ENCODE data around the gene LCN10.

The LCN10 gene

DNA sequence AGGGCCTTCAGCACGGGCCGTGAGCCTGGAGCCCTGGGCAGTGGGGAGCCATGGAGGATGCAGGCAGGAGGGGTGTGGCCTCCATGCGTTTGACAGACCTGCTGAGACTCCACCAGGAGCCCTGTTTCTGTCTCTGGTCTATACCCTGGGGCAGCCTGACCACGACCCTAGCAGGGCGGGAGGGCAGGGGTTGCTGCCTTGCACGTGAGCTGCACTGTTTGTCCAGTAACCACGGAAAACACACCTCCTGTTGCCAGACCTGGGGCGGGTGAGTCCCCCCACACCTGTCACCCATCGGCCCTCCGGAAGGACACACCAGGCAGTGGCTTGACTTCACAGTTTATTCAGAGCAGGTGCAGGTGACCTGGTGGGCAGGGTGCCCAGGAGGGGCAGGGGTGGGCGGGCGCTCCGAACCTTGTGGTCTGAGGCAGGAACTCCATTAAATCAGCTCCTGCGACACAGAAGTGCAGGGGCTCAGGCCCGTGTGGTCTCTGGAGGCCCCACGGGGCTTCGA is 11.4 kb upstream of the LCN10 start:
- no peak for DNase-seq

DNA sequence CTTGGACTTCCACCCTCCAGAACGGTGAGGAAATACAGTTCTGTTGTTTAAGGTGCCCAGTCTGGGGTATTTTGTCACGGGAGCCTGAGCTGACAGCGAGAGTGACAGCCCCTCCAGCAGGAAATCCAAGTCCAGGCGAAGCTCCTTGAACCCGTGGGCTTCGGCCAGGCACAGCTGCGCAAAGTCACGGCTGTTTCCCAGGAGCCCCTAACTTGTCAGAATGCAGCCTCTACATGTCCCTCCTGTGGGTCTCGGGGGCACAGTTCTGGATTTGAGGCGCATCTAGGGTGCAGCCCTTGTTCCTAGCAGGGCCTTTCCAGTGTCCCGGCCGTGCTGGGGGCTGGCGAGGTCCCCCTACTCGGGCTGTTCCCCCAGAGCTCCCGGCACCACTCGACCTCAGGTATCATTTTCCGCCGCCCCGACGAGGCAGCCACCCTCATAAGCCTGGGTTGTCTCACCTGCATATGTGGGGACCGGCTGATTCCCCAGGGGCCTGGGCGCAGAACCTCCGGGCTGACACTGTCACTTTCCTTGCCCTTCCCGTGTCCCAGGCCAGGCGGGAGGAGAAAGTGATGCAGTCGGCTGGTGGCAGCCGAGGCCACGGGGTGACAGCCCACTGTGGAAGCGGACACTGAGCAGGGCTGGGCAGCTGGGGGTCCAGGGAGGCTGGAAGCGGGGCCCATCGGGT is 10.8 kb upstream of the LCN10 start:
- no peak for DNase-seq

GRCh38 chr9:136751814-136752213 is 9.1 kb upstream of the LCN10 start:
- no peak for DNase-seq

DNA sequence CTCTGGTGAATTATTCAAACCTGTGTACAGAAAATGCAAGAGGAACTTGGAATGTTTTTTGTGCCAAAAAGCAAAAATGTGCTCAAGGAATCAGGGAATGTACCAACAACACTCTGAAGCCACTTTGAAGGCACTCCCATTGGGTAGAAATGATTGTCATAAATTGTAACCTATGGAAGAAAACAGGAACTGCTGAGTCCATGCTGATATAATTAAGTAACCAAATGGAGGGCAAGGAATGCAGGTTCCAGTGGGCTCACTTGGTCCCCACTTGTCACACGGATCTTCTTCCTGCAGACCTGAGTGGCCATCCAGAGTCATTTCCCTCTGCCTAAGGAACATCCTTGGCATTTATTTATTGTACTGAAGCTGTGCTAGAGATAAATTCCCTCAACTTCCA is 8.5 kb upstream of the LCN10 start:
- no peak for DNase-seq

DNA sequence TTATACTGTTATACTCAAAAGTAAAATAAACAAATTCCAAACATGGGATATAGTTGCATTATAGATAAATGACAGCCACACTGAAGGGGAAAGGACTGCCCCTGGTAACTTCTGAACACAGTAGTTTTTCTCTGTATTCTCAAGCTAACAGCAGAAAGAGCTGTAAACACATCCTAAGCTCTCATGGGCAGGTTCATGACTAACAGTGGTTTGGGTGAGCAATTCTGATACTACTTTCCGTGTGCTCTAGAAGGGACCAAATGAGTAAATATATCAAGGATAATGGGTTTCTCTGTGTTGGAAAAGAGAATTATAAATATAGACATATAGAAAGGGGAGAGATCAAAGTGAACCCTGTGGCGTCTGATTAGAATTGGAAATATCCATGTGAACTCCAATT is 7.8 kb upstream of the LCN10 start:
- no peak for DNase-seq

- no peak for DNase-seq
Observed at GRCh38 chr9:136748666-136749611, 6.2 kb upstream of the LCN10 start.

DNA sequence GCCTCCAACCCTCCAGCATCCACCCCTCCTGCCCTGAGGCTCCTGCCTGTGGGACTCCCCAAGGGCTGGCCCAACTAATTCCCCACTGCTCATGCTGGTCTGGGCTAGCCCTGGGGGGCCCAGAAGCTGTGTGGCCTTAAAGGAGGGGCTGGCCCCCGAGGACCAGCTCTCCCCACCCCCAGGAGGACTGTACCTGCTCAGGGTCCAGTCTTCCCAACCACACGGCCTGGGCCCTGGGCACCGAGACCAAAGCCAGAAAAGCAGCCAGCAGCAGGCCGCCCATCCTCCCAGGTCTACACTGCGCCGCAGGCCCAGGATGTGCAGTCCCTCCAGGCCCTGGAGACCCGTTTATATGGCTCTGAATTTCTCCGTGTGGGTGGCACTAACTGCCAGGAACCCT is 5.5 kb upstream of the LCN10 start, which contains the start of gene LCN6:
Gene LCN6 (minus strand): TSS at position 325 of the 400 bp plus-strand sequence. CDS start 42 bp downstream, at position 283.
- DNase-seq = no peak

- DNase-seq = no peak
Observed at GRCh38 chr9:136747161-136748060, 4.7 kb upstream of the LCN10 start.

- no peak for DNase-seq
Observed at GRCh38 chr9:136746621-136747020, 3.9 kb upstream of the LCN10 start.

- no peak for DNase-seq
Observed at GRCh38 chr9:136746155-136746490, 3.4 kb upstream of the LCN10 start.

- DNase-seq = no peak
Observed at GRCh38 chr9:136745389-136746154, 2.8 kb upstream of the LCN10 start.

DNA sequence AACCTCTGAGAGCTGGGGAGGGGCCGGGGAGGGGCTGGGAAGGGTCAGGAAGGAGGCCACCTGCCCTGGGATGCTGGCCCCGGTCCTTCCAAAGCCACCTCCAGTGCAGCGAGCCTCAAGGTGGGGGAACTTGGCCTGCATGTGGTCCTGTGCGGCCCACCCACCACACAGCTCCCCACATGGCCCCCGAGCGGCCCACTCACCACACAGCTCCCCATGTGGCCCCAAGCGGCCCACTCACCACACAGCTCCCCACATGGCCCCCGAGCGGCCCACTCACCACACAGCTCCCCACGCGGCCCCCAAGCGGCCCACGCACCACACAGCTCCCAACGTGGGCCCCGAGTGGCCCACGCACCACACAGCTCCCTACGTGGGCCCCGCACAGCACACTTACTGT is 2.0 kb upstream of the LCN10 start:
- no peak for DNase-seq

DNA sequence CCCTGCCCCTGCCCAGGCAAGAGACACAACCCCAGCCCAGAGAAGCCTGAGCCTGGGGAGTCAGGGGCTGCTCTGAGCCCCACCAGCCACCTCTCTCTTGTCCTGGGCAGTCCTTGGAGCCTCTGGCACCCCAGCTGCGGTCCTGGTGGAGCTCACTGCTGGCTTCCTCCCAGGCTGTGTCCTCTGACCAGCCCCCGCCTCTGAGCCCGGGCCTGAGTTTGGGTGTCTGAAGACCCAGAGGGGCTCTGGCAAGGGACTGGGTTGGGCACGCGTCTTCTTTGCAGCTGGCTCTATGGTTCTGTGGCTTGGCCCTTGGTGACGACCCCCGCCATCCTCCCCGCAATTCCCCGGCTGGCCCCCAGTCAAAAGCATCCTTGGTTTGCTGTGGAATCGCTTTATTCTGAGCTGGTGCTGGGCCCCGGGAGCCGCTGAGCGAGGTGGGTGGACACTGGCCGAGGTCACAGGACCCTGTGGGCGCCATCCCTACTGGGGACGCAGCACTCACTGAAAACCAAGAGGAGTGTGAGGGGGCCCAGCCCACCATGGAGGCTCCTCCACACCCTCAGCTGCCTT is 985 bp upstream of the LCN10 start:
- no peak for DNase-seq

DNA sequence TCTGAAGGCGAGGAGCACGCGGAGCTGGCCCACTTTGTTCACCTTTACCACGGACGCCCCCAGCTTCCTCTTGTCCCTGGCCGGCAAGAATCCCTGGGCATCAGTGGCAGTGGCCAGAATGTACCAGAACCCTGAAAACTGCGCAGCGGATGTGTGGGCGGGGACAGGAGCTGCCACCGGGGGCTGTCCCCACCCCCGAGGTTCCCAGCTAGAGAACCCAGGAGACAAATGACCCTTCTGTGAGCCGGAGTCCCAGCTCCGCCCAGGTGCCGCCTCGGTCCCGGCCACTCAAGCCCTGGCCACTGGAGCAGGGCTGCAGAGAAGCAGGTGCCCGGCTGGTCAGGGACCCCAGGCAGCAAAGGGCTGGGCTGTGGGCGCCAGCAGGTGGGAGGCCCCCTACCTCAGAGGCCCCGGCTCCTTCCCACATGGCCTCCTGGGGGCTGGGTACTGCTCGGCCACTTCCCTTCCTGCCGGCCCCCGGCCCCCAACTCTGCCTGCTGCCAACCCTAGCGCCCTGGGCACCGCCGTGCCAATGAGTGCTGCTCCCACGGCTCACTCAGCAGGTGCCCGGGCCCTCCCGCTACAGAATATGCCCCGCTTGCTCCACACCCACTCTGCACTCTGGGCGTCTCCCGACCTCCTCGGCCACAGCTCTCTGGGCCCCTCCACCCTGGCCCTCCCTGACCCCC is 713 bp downstream of the LCN10 start:
- DNase-seq = peak; percentile 16

DNA sequence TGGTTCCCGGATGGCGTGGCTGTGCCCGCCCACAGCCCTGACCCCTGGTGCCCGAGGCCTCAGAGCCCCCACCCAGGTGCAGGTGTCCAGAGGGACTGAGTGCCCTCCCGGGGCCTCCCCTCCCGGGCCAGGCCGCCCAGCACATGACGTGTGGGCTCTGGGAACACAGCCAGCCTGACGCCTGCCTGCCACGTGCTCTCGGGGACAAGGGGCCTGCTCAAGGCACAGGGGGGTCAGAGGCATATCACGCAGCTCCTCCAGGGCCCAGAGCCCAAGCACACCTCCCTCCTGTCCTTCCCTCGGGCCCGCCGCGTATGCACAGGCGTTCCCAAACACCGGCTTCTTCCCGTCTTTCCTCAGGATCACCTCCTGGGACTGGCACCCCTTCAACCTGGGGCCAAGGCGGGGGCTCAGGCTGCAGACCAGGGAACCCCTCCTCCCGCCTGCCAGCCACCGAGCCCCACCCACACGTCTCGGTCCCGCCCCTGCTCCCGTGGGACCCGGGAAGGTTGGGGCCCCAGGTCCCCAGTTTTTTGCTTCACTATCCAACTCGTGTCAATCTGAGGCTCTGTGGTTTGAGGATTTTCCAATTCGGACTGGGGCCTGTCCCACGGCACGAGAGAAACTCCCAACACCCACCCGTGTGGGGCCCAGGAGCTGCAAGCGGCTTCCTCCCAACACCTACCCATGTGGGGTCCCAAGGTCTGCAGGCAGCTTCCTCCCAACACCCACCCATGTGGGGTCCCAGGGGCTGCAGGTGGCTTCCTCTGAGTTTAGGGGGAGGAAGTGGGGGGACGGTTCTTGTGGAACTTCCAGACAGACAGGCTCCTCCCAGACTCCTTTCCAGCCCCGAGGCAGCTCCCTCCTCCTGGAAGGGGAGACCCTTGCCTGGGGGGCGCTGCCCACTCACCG is 1.5 kb downstream of the LCN10 start:
- no peak for DNase-seq

DNA sequence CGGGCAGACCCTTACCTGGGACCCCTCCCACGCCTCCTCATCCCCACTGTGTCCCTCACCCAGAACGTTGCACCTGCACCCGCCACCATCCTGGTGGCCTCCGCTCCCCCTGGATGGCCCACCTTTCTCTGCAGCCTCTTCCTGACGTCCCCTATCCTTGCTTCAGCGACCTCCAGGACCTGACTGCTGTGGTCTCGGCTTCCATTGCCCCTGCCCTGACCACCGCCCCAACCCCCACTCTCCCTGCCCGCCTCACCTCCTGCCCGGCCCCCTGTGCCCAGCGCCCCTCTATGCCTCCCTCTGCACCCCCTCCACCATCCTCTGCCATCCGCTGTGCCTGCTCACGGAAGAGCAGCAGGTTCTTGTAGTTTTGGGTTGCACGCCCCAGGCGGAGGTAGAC is 2.2 kb downstream of the LCN10 start:
- no peak for DNase-seq

GRCh38 chr9:136740069-136740468 is 2.7 kb downstream of the LCN10 start:
- DNase-seq = no peak

- no peak for DNase-seq
Observed at GRCh38 chr9:136739509-136739908, 3.2 kb downstream of the LCN10 start.

DNA sequence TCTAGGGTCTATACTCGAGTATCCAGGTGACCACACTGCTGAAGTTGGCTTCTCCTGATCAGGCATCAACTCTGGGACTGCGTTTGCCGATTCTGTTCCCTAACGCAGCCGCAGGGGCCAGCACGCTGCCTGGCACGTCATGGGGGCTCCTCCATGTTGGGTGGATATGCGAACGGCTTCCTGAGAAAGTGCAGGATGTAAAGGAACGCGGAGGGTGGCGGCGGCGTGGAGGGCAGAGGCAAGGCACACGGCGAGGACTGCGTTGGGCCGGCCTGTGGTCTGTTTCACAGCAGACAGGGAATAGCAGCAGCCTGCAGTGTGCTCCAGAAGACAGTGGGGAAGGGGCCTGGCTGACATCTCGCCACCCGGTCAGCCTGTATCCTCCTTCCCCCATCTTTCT is 3.8 kb downstream of the LCN10 start:
- no peak for DNase-seq
